PC-9 (cell line): ENCODE measurements around the gene SKIC2. TPM values are rescaled to one million over a fixed set of nuclear protein-coding genes. Genes with fewer than 3 reads are reported as not detected.

Experiments
- BruUV-seq: library from RNA; stranded (reverse); fragments of 400-500 nt; replicated peaks from 2 replicates; lab custom pipeline; 2021; lab: Mats Ljungman, UMichigan
- CTCF ChIA-PET: fragments of 300-600 bp; sonication (Branson Sonifier 250); formaldehyde crosslinking; loops from one replicate; lab custom pipeline; 2022; ENCODE audit warnings: antibody characterized with exemption; lab: Charles Lee
- POLR2A ChIA-PET: fragments of 300-600 bp; sonication (Branson Sonifier 250); formaldehyde crosslinking; loops from one replicate; lab custom pipeline; 2022; ENCODE audit warnings: antibody characterized with exemption; ENCODE audit not compliant: unreplicated experiment; lab: Charles Lee
- DNase-seq, 2 experiments: peaks; one replicate each; pipeline versions ENCODE4 v3.0.0 to v3.0.0-alpha.2; 2015 to 2022; ENCODE audit warnings: mixed read lengths in 1 of 2
- H2AFZ ChIP-seq: fragments of 200-600 bp; sonication (generic); 2 replicates; pipeline ENCODE4 v1.8.1; 2017; ENCODE audit warnings: antibody characterized with exemption
- H3F3A ChIP-seq: fragments of 200-600 bp; sonication (generic); 2 replicates; pipeline ENCODE4 v1.8.1; 2017; ENCODE audit warnings: antibody characterized with exemption, mild to moderate bottlenecking, low read depth; ENCODE audit not compliant: insufficient read depth
- H3K27ac ChIP-seq: fragments of 200-600 bp; sonication (generic); 2 replicates; pipeline ENCODE4 v1.6.1; 2016; ENCODE audit warnings: mixed run types
- H3K27me3 ChIP-seq: fragments of 200-600 bp; sonication (generic); 2 replicates; pipeline ENCODE4 v1.6.1; 2016; ENCODE audit warnings: low read depth, mixed run types; ENCODE audit not compliant: insufficient read depth
- H3K36me3 ChIP-seq: fragments of 200-600 bp; sonication (generic); 2 replicates; pipeline ENCODE4 v1.6.1; 2016; ENCODE audit warnings: low read depth, mixed run types
- H3K4me1 ChIP-seq: fragments of 200-600 bp; sonication (generic); replicated peaks from 2 replicates; pipeline ENCODE4 v1.6.1; 2016; ENCODE audit warnings: mixed run types; ENCODE audit not compliant: insufficient read depth
- H3K4me2 ChIP-seq: fragments of 200-600 bp; sonication (generic); 2 replicates; pipeline ENCODE4 v1.6.1; 2017; ENCODE audit warnings: mixed run types
- H3K4me3 ChIP-seq: fragments of 200-600 bp; sonication (generic); 2 replicates; pipeline ENCODE4 v1.6.1; 2016; ENCODE audit warnings: mixed run types
- H3K79me2 ChIP-seq: fragments of 200-600 bp; sonication (generic); 2 replicates; pipeline ENCODE4 v1.6.1; 2017; ENCODE audit warnings: low read depth, mixed run types
- H3K9me2 ChIP-seq: fragments of 200-600 bp; sonication (generic); 2 replicates; pipeline ENCODE4 v1.8.1; 2017; ENCODE audit warnings: mild to moderate bottlenecking; ENCODE audit not compliant: insufficient read depth
- H3K9me3 ChIP-seq: fragments of 200-600 bp; sonication (generic); 2 replicates; pipeline ENCODE4 v1.8.1; 2016; ENCODE audit warnings: low read depth; ENCODE audit not compliant: insufficient read depth
- H4K20me1 ChIP-seq: fragments of 200-600 bp; sonication (generic); 2 replicates; pipeline ENCODE4 v1.8.1; 2017; ENCODE audit not compliant: insufficient read depth
- CTCF ChIP-seq: fragments of 200-600 bp; sonication (generic); conservative IDR thresholded peaks from 2 replicates; pipeline ENCODE4 v1.6.1; 2017; ENCODE audit warnings: mixed run types, antibody characterized with exemption, mild to moderate bottlenecking, moderate library complexity
- EZH2 ChIP-seq: fragments of 200-600 bp; sonication (generic); IDR thresholded peaks from 2 replicates; pipeline ENCODE4 v1.8.0; 2017; ENCODE audit warnings: antibody characterized with exemption, low read depth
- intact Hi-C: fragments of 100-400 bp; cut with micrococcal nuclease; formaldehyde crosslinking; loops from one replicate; pipeline ENCODE4 v1.10.0; 2022; ENCODE audit not compliant: unreplicated experiment
- total RNA-seq: library from RNA; stranded (reverse); gene quantifications from 2 replicates; pipeline ENCODE4 v1.2.3, GENCODE V29; 2021

Gene SKIC2
- total RNA-seq, 1 experiment from 2014 or later: 67.9 TPM

- H3K4me1 ChIP-seq: peaks cover 6% of the 10 kb centered on the region; the same call in 1 of the 2 replicates
- H3K79me2 ChIP-seq: peaks cover 15% of the 10 kb centered on the region
- TF ChIP-seq EZH2 (no peak), CTCF (no peak)
- H4K20me1 ChIP-seq: no peaks in the 10 kb centered on the region
- no peak for DNase-seq
- no peaks in the 10 kb centered on the region for H3K9me3 ChIP-seq
- ChIA-PET CTCF (interaction anchor here (0.6 kb wide), 1 partner anchor 871 kb away, joined by 13 read pairs; no protein-coding TSS in a partner anchor), POLR2A (interaction anchor here (0.5 kb wide), 1 partner anchor 98 kb away, joined by 6 read pairs; no protein-coding TSS in a partner anchor)
- no peak overlapping the region for H3K4me2 ChIP-seq
- no peak overlapping the region for H3K27ac ChIP-seq
- intact Hi-C loops: no loop called here
- H2AFZ ChIP-seq: no peak overlapping the region
- H3F3A ChIP-seq: peaks cover 3% of the 10 kb centered on the region; the same call in 1 of the 2 replicates
- peaks cover 4% of the 10 kb centered on the region; the same call in 1 of the 2 replicates for H3K36me3 ChIP-seq
- BruUV-seq: no TSS peak
- no peak overlapping the region for H3K4me3 ChIP-seq
- no peaks in the 10 kb centered on the region for H3K9me2 ChIP-seq
- no peaks in the 10 kb centered on the region for H3K27me3 ChIP-seq
These were observed 7.5 kb downstream of the SKIC2 start for GRCh38 chr6:31966506-31966905.

GRCh38 chr6:31966997-31967925, 8.3 kb downstream of the SKIC2 start:
- Histone ChIP-seq H3K79me2 (peaks cover 17% of the 10 kb centered on the region), H3K27ac (no peak overlapping the region), H3K4me2 (no peak overlapping the region), H3K9me2 (no peaks in the 10 kb centered on the region), H4K20me1 (no peaks in the 10 kb centered on the region), H3K4me1 (peaks cover 6% of the 10 kb centered on the region; the same call in 1 of the 2 replicates), H3K4me3 (no peak overlapping the region), H2AFZ (no peak overlapping the region), H3K27me3 (no peaks in the 10 kb centered on the region), H3F3A (peaks cover 3% of the 10 kb centered on the region), H3K36me3 (peaks cover 4% of the 10 kb centered on the region; the same call in 1 of the 2 replicates), H3K9me3 (no peaks in the 10 kb centered on the region)
- DNase-seq: no peak
- ChIA-PET CTCF (interaction anchor here (0.6 kb wide), 1 partner anchor 870 kb away, joined by 13 read pairs; no protein-coding TSS in a partner anchor), POLR2A (interaction anchor here (0.5 kb wide), 1 partner anchor 97 kb away, joined by 6 read pairs; no protein-coding TSS in a partner anchor)
- intact Hi-C loops: no loop called here
- TF ChIP-seq EZH2 (no peak), CTCF (no peak)
- no TSS peak for BruUV-seq

- no peaks in the 10 kb centered on the region for H4K20me1 ChIP-seq
- H3K79me2 ChIP-seq: peaks cover 22% of the 10 kb centered on the region
- no peak overlapping the region for H2AFZ ChIP-seq
- no peaks in the 10 kb centered on the region for H3K9me3 ChIP-seq
- H3K9me2 ChIP-seq: no peaks in the 10 kb centered on the region
- H3K4me2 ChIP-seq: no peak overlapping the region
- H3K4me1 ChIP-seq: peaks cover 6% of the 10 kb centered on the region
- ChIA-PET POLR2A (no interaction called here), CTCF (no interaction called here)
- intact Hi-C loops: no loop called here
- no peaks in the 10 kb centered on the region for H3K27me3 ChIP-seq
- no TSS peak for BruUV-seq
- H3K4me3 ChIP-seq: no peak overlapping the region
- H3F3A ChIP-seq: peaks cover 10% of the 10 kb centered on the region
- H3K36me3 ChIP-seq: 0 out of 2 replicates have a peak, but pooled peaks cover 4% of the 10 kb centered on the region
- TF ChIP-seq CTCF (no peak), EZH2 (no peak)
- DNase-seq: no peak
- no peak overlapping the region for H3K27ac ChIP-seq
These were observed 8.9 kb downstream of the SKIC2 start for GRCh38 chr6:31967926-31968320.
